Heart left ventricle (tissue), 16 donors: ENCODE data around the gene KLHL8. TPM values are rescaled to one million over a fixed set of nuclear protein-coding genes. Genes with fewer than 3 reads are reported as not detected.

ENCODE experiments used
- ATAC-seq, 4 donors: fragments of 200-7000 bp; cut with Tn5 transposase; one replicate each; pipeline ENCODE4 v1.9.1; 2020 to 2022; ENCODE audit warnings: moderate library complexity in 4 of 4, mild to moderate bottlenecking in 3 of 4, moderate number of reproducible peaks in 1 of 4
- DNase-seq, 5 donors: peaks; one replicate each; pipeline ENCODE4 v3.0.0-alpha.2; 2020
- H3K27ac ChIP-seq, 12 donors: fragments of 200-600 bp; sonication (generic) in 4 of 12; one replicate each; pipeline versions ENCODE4 v1.5.0 to v1.8.0; 2016 to 2022; ENCODE audit warnings: mild to moderate bottlenecking in 2 of 12
- H3K27me3 ChIP-seq, 9 donors: fragments of 200-600 bp; sonication (generic) in 2 of 9; one replicate each; pipeline versions ENCODE4 v1.5.1 to v1.8.0; 2016 to 2022; ENCODE audit warnings: mild to moderate bottlenecking in 3 of 9
- H3K36me3 ChIP-seq, 9 donors: fragments of 200-600 bp; sonication (generic) in 2 of 9; one replicate each; pipeline versions ENCODE4 v1.5.0 to v1.8.0; 2018 to 2022; ENCODE audit warnings: mild to moderate bottlenecking in 2 of 9
- H3K4me1 ChIP-seq, 12 donors: fragments of 200-600 bp; sonication (generic) in 4 of 12; one replicate each; pipeline versions ENCODE4 v1.5.0 to v1.8.0; 2016 to 2022; ENCODE audit warnings: mild to moderate bottlenecking in 3 of 12
- H3K4me3 ChIP-seq, 12 donors: fragments of 200-600 bp; sonication (generic) in 4 of 12; one replicate each; pipeline versions ENCODE4 v1.5.0 to v1.8.0; 2017 to 2022; ENCODE audit warnings: mild to moderate bottlenecking in 9 of 12, moderate library complexity in 4 of 12
- H3K9me3 ChIP-seq, 12 donors: fragments of 200-600 bp; sonication (generic) in 4 of 12; one replicate each; pipeline versions ENCODE4 v1.5.0 to v1.8.0; 2016 to 2022; ENCODE audit warnings: mild to moderate bottlenecking in 1 of 12
- CTCF ChIP-seq, 12 donors: fragments of 200-600 bp; sonication (generic) in 4 of 12; IDR thresholded peaks; one replicate each; pipeline versions ENCODE4 v1.5.0 to v1.8.0; 2018 to 2022; ENCODE audit warnings: antibody characterized with exemption in 12 of 12, mild to moderate bottlenecking in 5 of 12
- POLR2A ChIP-seq, 2 donors: fragments of 450-650 bp; IDR thresholded peaks; one replicate each; pipeline ENCODE4 v1.6.1; 2017; ENCODE audit warnings: antibody characterized with exemption in 2 of 2, mild to moderate bottlenecking in 2 of 2, moderate library complexity in 2 of 2
- WGBS, 4 donors: extraction: QIAGEN DNeasy Blood & Tissue Kit in 2 of 4; methylation state at CpG; one replicate each; pipeline versions ENCODE4 v1.1.5 to v1.1.7; 2013 to 2018; 5-methylcytosine and 5-hydroxymethylcytosine counted together
- intact Hi-C, 10 donors: fragments of 100-400 bp; cut with DNase I; formaldehyde crosslinking; loops; one replicate each; pipeline versions ENCODE4 v1.11.1 to v1.14.2; 2022
- long read RNA-seq, 3 donors: library from polyadenylated mRNA; unstranded; transcript quantifications; one replicate each; pipeline ENCODE4 v2.0.0, GENCODE V29; 2020 to 2021
- polyA plus RNA-seq, 2 donors: library from polyadenylated mRNA; stranded (reverse); fragments of 200-250 nt; gene quantifications; one replicate each; pipeline ENCODE4 v1.2.3, GENCODE V29; 2013
- total RNA-seq, 9 donors: library from RNA; depleted of rRNA in 2 of 9; stranded (reverse); fragments of >200 nt in 2 of 9; fragmentation: NEBNext Ultra II Directional in 3 of 9; extraction: Animal tissue kit (Norgen Biotek cat#: 25700) in 3 of 9; gene quantifications; one replicate each; pipeline versions ENCODE4 v1.1.0 to v1.2.4, GENCODE V29; 2016 to 2023
- donor health status: ischemic (EF 13 %, LVEDD 7.1; RV severe dilation, severe dysfunction).
- donor health status: healthy with polysubstance abuse.
- donor health status: DM: no; HTN: yes; CAD: no.
- donor health status: DM: no; HTN: no; CAD: no.
- donor health status: ischemic (EF 25% LVEDD 6.9; RV normal size, moderate dysfunction).
- donor health status: ischemic (EF 25% LVEDD 5.7; RV mildly dilated, moderate dysfunction).
- donor health status: healthy.
- donor health status: DM: yes; HTN: yes; CAD: no.
- donor health status: ischemic (EF 35%, LVEDD 5.7; RV mildly dilated, moderate dysfunction).
- donor health status: nonischemic (EF 11% LVEDD 7.7; RV severe dilation, severe dysfunction).
- donor health status: DM: yes; HTN: yes; CAD: no.
- donor health status: PGD.
- donor health status: ischemic (EF 29% LVEDD 5.4; RV normal size, mild dysfunction).
- donor health status: nonischemic (EF 23%, LVEDD 6.1; RV moderate dilation, normal function).

Gene KLHL8
- total RNA-seq (10 to 100 TPM in 6 of 9 donors, 1 to 10 TPM in 3; 5.6 to 14.7 (median 10.6) TPM), polyA plus RNA-seq (1 to 10 TPM; 2.9 to 4.6 TPM)
- long read RNA-seq, donor 1, full-length matches to known transcripts: 15 of 20 reads
- long read RNA-seq, donor 1, partial matches to known transcripts: 1 of 20 reads
- long read RNA-seq, donor 1, other reads (novel, unspliced or antisense): 4 of 20 reads
- long read RNA-seq, donor 2, full-length matches to known transcripts: 17 of 23 reads
- long read RNA-seq, donor 2, partial matches to known transcripts: 3 of 23 reads
- long read RNA-seq, donor 2, other reads (novel, unspliced or antisense): 3 of 23 reads
- long read RNA-seq, donor 3, full-length matches to known transcripts: 16 of 20 reads
- long read RNA-seq, donor 3, partial matches to known transcripts: 3 of 20 reads
- long read RNA-seq, donor 3, other reads (novel, unspliced or antisense): 1 of 20 reads

- H3K9me3 ChIP-seq: no peaks in the 10 kb centered on the region
- H3K27me3 ChIP-seq: no peaks in the 10 kb centered on the region
- H3K4me1 ChIP-seq: peaks cover 0 to 18% (median 8%) of the 10 kb centered on the region in 12 donors
- 0 to 1% (median 1%) methylated on average over 10 to 70 of the region's 70 CpGs for WGBS, 4 donors
- TF ChIP-seq CTCF (IDR thresholded peaks at IDR 0.05) (peak in 4 of 12 donors; percentile 15 to 31 (median 28)), POLR2A (IDR thresholded peaks at IDR 0.05) (peak in 1 of 2 donors; percentile 80)
- H3K36me3 ChIP-seq: no peaks in the 10 kb centered on the region
- DNase-seq: peak; percentile 87 to 95 (median 90)
- peak within 1 kb of the TSS; percentile 75 to 99 (median 92) for H3K4me3 ChIP-seq
- H3K27ac ChIP-seq: peak within 1 kb of the TSS; percentile 81 to 96 (median 92)
- intact Hi-C loops: loop anchor here in 5 of 10 donors (2.0 to 10.0 kb wide), 7 partner anchors 38 to 313 kb away; partner anchors contain the start of gene AFF1 (in 1 of the 5)
- peak; percentile 95 to 99 (median 98) for ATAC-seq
Measured at GRCh38 chr4:87220094-87220822, at the start of gene KLHL8. Gene KLHL8, minus strand, starts transcription at chr4:87220618. Its CDS starts 25,079 bp downstream, at chr4:87195539.

- Histone ChIP-seq H3K4me3 (no peak overlapping the region), H3K9me3 (no peaks in the 10 kb centered on the region), H3K27me3 (no peaks in the 10 kb centered on the region), H3K36me3 (no peaks in the 10 kb centered on the region), H3K27ac (no peak overlapping the region), H3K4me1 (no peaks in the 10 kb centered on the region)
- intact Hi-C loops: loop anchor here in 6 of 10 donors (5.0 to 10.0 kb wide), 5 partner anchors 55 to 575 kb away; partner anchors contain the start of genes HSD17B13 (in 1 of the 6) and MEPE (in 1 of the 6)
- TF ChIP-seq CTCF (IDR thresholded peaks at IDR 0.05): peak in 11 of 12 donors; percentile 29 to 72 (median 52)
- no peak for TF ChIP-seq POLR2A (IDR thresholded peaks at IDR 0.05)
- WGBS, 4 donors: 27 to 46% (median 39%) methylated on average over 3 of the region's 3 CpGs
- DNase-seq: peak in 1 of 5 donors; percentile 11
- peak in 2 of 4 donors; percentile 48 to 49 for ATAC-seq
Measured at GRCh38 chr4:87270144-87270543, 49.7 kb upstream of the KLHL8 start.

- intact Hi-C loops: loop anchor here in 2 of 10 donors (5.0 to 10.0 kb wide), 2 partner anchors 196 to 199 kb away; no protein-coding TSS in a partner anchor
- no peak for TF ChIP-seq POLR2A (IDR thresholded peaks at IDR 0.05)
- TF ChIP-seq CTCF (IDR thresholded peaks at IDR 0.05): no peak
- H3K36me3 ChIP-seq: no peaks in the 10 kb centered on the region
- ATAC-seq (no peak), DNase-seq (no peak)
- 69 to 78% (median 71%) methylated on average over 5 of the region's 5 CpGs for WGBS, 4 donors
- H3K4me1 ChIP-seq: no peaks in the 10 kb centered on the region
- H3K4me3 ChIP-seq: no peak overlapping the region
- no peak overlapping the region for H3K27ac ChIP-seq
- no peaks in the 10 kb centered on the region for H3K9me3 ChIP-seq
- no peaks in the 10 kb centered on the region for H3K27me3 ChIP-seq
Measured at GRCh38 chr4:87268411-87268810, 48.0 kb upstream of the KLHL8 start.
